Measurements from ENCODE around the gene HEATR5A. TPM values are rescaled to one million over a fixed set of nuclear protein-coding genes. Genes with fewer than 3 reads are reported as not detected.
"Not testable (repeated sequence)": the region's sequence is repeated elsewhere in the genome, so short reads cannot be mapped to it uniquely, and the experiment has no call there.

The HEATR5A gene
- total RNA-seq, 3 donors from 2014 or later: 53.3 to 80.0 (median 56.8) TPM

GRCh38 chr14:31258427-31259039 is 161.8 kb downstream of the HEATR5A start:
- DNase-seq: no peak
- Histone ChIP-seq H3K36me3 (ENCODE audit: low read depth) (no peaks in the 10 kb centered on the region), H3K9me3 (no peaks in the 10 kb centered on the region), H3K4me3 (no peak overlapping the region), H3K4me1 (ENCODE audit: low read depth) (peaks cover 12% of the 10 kb centered on the region)
- no peak for ATAC-seq
- intact Hi-C loops (cut with DNase I, micrococcal nuclease): no loop called here
- TF ChIP-seq CTCF (IDR thresholded peaks at IDR 0.05): no peak

GRCh38 chr14:31257554-31258426 is 162.6 kb downstream of the HEATR5A start:
- H3K4me1 ChIP-seq (ENCODE audit: low read depth): peaks cover 12% of the 10 kb centered on the region
- intact Hi-C loops (cut with DNase I, micrococcal nuclease); H3K4me3 ChIP-seq; H3K36me3 ChIP-seq (ENCODE audit: low read depth); H3K9me3 ChIP-seq: not testable (repeated sequence)
- peak in 1 of 3 donors; percentile 43 for DNase-seq
- ATAC-seq: peak; percentile 85

GRCh38 chr14:31257244-31257553 is 163.2 kb downstream of the HEATR5A start:
- Histone ChIP-seq H3K4me1 (ENCODE audit: low read depth) (peaks cover 8% of the 10 kb centered on the region), H3K9me3 (no peaks in the 10 kb centered on the region), H3K4me3 (no peak overlapping the region), H3K36me3 (ENCODE audit: low read depth) (no peaks in the 10 kb centered on the region)
- intact Hi-C loops (cut with DNase I, micrococcal nuclease): no loop called here
- DNase-seq: no peak
- ATAC-seq: no peak
- no peak for TF ChIP-seq CTCF (IDR thresholded peaks at IDR 0.05)

- H3K9me3 ChIP-seq: no peaks in the 10 kb centered on the region
- no peak overlapping the region for H3K4me3 ChIP-seq
- ATAC-seq (no peak), DNase-seq (no peak)
- no peak for TF ChIP-seq CTCF (IDR thresholded peaks at IDR 0.05)
- intact Hi-C loops (cut with DNase I, micrococcal nuclease): no loop called here
- no peaks in the 10 kb centered on the region for H3K36me3 ChIP-seq (ENCODE audit: low read depth)
- H3K4me1 ChIP-seq (ENCODE audit: low read depth): peaks cover 3% of the 10 kb centered on the region
Observed at GRCh38 chr14:31256534-31257243, 163.7 kb downstream of the HEATR5A start.

- H3K4me1 ChIP-seq (ENCODE audit: low read depth); H3K4me3 ChIP-seq; H3K9me3 ChIP-seq; ATAC-seq; DNase-seq; intact Hi-C loops (cut with DNase I, micrococcal nuclease); H3K36me3 ChIP-seq (ENCODE audit: low read depth): not testable (repeated sequence)
Observed at GRCh38 chr14:31255918-31256317, 164.4 kb downstream of the HEATR5A start.

GRCh38 chr14:31255286-31255685 is 165.1 kb downstream of the HEATR5A start:
- ATAC-seq (no peak), DNase-seq (no peak)
- Histone ChIP-seq H3K4me1 (ENCODE audit: low read depth) (peaks cover 6% of the 10 kb centered on the region), H3K4me3 (no peak overlapping the region), H3K36me3 (ENCODE audit: low read depth) (no peaks in the 10 kb centered on the region), H3K9me3 (no peaks in the 10 kb centered on the region)
- intact Hi-C loops (cut with DNase I, micrococcal nuclease): no loop called here
- no peak for TF ChIP-seq CTCF (IDR thresholded peaks at IDR 0.05)

Data from mucosa of descending colon (tissue), 3 donors.